Rectal smooth muscle tissue (tissue), 1 donor: ENCODE measurements around the gene LMTK3.
A peak's percentile ranks its signal among the peaks of the same experiment; 100 is the strongest.

Experiments
- H3K27ac ChIP-seq: one replicate; pipeline ENCODE4 v1.7.0; 2013; ENCODE audit warnings: low read depth, low read length, inconsistent platforms
- H3K27me3 ChIP-seq: one replicate; pipeline ENCODE4 v1.7.0; 2013; ENCODE audit warnings: low read length; ENCODE audit not compliant: control insufficient read depth, insufficient read depth
- H3K36me3 ChIP-seq: one replicate; pipeline ENCODE4 v1.7.0; 2013; ENCODE audit warnings: low read length; ENCODE audit not compliant: control insufficient read depth, insufficient read depth
- H3K4me1 ChIP-seq: one replicate; pipeline ENCODE4 v1.7.0; 2013; ENCODE audit warnings: low read length; ENCODE audit not compliant: control insufficient read depth, insufficient read depth
- H3K4me3 ChIP-seq: one replicate; pipeline ENCODE4 v1.7.0; 2013; ENCODE audit warnings: low read length
- H3K9ac ChIP-seq: one replicate; pipeline ENCODE4 v1.7.0; 2013; ENCODE audit warnings: low read length

LMTK3 gene

DNA sequence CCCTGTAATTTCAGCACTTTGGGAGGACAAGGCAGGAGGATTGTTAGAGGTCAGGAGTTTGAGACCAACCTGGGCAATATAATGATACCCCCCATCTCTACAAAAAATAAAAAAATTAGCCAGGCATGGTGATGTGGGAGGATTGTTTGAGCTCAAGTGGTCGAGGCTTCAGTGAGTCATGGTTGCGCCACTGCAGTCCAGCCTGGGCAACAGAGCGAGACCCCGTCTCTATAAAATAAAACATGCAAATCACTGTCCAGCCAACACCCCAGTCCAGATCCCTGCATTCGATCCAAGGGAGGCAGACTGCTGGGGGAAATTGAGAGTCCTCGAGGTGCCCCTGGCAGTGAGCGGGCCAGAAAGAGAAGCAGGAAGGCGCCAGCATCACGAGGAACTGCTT, 35.5 kb downstream of the LMTK3 start:
- Histone ChIP-seq H3K36me3 (peaks cover 48% of the 10 kb centered on the region), H3K4me3 (no peak overlapping the region), H3K27ac (no peak overlapping the region), H3K9ac (no peak overlapping the region), H3K27me3 (no peaks in the 10 kb centered on the region), H3K4me1 (peaks cover 3% of the 10 kb centered on the region)

DNA sequence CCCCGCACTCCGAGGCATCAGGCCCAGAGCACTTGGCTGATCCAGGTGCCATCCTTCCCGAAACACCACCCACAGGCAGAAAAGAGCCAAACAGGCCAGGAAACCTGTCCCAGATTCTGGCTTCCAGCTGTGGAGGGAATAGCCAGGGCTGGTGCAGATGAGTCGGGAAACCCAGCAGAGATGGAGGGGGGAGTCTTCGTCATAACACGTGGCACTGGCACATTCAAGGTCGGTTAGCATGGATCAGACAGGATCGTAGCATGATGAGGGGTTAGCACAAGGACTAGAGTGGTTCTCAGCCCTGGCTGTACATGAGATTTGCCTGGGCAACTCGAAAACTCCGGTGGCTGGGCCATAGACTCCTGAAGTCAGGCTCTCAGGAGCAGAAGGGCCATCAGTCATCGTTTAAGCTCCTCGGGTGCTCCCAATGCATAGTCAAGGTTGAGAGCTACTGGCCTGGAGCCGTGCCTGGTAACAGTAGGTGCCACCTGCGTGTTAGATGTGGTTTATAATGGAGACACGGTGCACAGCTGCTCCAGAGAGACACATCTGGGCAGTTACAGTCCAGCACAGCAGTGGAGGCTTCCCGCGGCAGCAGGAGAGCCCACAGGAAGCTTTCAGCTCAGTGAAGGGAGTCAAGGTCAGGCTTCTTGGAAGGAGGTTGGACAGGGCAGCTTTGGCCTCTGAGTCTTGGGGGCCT, 36.1 kb downstream of the LMTK3 start:
- Histone ChIP-seq H3K27me3 (no peaks in the 10 kb centered on the region), H3K4me1 (peaks cover 3% of the 10 kb centered on the region), H3K4me3 (no peak overlapping the region), H3K9ac (no peak overlapping the region), H3K36me3 (peaks cover 53% of the 10 kb centered on the region), H3K27ac (no peak overlapping the region)

GRCh38 chr19:48474084-48474592, 37.5 kb downstream of the LMTK3 start:
- Histone ChIP-seq H3K4me3 (no peak overlapping the region), H3K27me3 (no peaks in the 10 kb centered on the region), H3K9ac (no peak overlapping the region), H3K27ac (no peak overlapping the region), H3K4me1 (peaks cover 9% of the 10 kb centered on the region), H3K36me3 (peaks cover 54% of the 10 kb centered on the region)

GRCh38 chr19:48473161-48473966, 38.3 kb downstream of the LMTK3 start:
- Histone ChIP-seq H3K27ac (no peak overlapping the region), H3K36me3 (peaks cover 53% of the 10 kb centered on the region), H3K27me3 (no peaks in the 10 kb centered on the region), H3K4me3 (no peak overlapping the region), H3K9ac (peak overlapping the region; percentile 16), H3K4me1 (peaks cover 9% of the 10 kb centered on the region)

DNA sequence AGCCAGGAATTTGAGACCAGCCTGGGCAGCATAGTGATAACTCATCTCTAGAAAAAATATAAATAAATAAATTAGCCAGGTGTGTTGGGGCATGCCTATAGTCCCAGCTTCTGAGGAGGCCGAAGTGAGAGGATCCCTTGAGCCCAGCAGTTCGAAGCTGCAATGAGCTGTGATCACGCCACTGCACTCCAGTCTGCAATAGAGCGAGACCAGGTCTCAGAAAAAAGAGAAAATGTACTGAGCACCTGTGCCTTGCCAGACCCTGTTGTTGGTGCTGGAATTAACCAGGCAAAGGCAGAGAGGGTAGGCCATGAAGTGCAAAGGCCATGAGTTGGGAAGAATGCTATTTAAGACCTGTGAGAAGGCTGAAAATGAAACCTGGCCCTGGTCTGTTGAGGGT, 39.8 kb downstream of the LMTK3 start:
- Histone ChIP-seq H3K36me3 (peaks cover 45% of the 10 kb centered on the region), H3K4me1 (peaks cover 9% of the 10 kb centered on the region), H3K27ac (no peak overlapping the region), H3K9ac (no peak overlapping the region), H3K27me3 (no peaks in the 10 kb centered on the region), H3K4me3 (no peak overlapping the region)

- Histone ChIP-seq H3K4me1 (peaks cover 9% of the 10 kb centered on the region), H3K27me3 (no peaks in the 10 kb centered on the region), H3K9ac (no peak overlapping the region), H3K4me3 (no peak overlapping the region), H3K27ac (no peak overlapping the region), H3K36me3 (peaks cover 39% of the 10 kb centered on the region)
These were observed 40.8 kb downstream of the LMTK3 start for GRCh38 chr19:48470856-48471255.

DNA sequence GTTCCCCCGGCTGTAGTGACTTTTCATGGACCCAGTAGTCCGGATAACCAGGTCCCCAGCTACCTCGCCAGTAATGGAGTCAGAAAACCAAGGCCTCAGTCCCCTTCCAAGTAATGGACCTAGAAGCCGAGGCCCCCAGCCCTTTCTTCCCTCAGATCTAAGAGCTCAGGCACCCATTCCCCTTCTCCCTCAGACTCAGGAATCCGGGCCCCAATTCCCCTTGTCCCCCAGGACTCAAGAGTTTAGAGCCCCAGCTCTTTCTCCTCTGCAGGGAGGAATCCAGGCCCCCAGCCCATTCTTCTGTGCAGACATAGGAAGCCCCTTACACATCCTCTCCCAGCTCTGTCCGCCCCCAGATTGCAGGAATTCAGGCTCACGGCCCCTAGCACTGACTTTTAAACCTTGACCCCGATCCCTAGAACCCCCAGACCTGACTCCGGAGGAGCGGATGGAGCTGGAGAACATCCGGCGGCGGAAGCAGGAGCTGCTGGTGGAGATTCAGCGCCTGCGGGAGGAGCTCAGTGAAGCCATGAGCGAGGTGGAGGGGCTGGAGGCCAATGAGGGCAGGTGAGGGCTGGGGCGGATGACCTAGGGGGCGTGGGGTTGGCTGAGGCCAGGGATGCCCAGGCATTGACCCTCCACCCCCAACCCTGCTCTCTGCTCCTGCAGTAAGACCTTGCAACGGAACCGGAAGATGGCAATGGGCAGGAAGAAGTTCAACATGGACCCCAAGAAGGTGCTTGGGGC, 41.5 kb downstream of the LMTK3 start:
- H3K36me3 ChIP-seq = peaks cover 33% of the 10 kb centered on the region
- H3K4me3 ChIP-seq = peak overlapping the region; percentile 80
- no peaks in the 10 kb centered on the region for H3K27me3 ChIP-seq
- peaks cover 9% of the 10 kb centered on the region for H3K4me1 ChIP-seq
- no peak overlapping the region for H3K27ac ChIP-seq
- peak overlapping the region; percentile 4 for H3K9ac ChIP-seq

DNA sequence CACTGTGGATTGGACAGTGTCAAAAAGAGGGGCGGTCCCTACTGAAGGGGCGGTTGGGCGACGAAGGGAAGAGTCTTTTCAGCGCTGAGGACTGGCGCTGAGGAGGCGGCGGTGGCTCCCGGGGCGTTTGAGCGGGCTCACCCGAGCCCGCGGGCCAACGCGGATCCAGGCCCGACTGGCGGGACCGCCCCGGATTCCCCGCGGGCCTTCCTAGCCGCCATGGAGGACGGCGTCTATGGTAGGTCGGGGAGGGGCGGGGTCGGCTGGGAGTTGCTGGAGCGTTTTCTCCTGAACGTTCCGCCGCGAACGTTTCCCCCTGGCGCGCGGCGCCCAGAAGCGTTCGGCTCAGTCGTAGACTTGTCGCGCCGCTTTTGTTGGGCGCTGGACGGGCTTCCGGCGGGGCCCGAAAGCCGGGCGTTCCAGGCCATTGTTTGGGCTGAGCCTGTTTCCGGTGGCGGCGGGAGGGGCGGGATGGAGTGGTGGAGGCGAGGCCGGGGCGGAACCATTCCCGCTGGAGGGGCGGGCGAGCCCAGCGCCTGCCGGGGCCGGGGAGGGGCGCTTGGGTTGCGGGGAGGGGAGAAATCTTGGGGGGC, 42.2 kb downstream of the LMTK3 start, which contains the start of gene CYTH2:
Gene CYTH2, plus strand, starts transcription at position 81 of the 593 bp plus-strand sequence. Its CDS starts 139 bp downstream, at position 220.
- no peaks in the 10 kb centered on the region for H3K27me3 ChIP-seq
- H3K4me3 ChIP-seq = peak within 1 kb of the TSS; percentile 86
- H3K27ac ChIP-seq = peak within 1 kb of the TSS; percentile 98
- H3K36me3 ChIP-seq = peaks cover 27% of the 10 kb centered on the region
- H3K4me1 ChIP-seq = peaks cover 9% of the 10 kb centered on the region
- H3K9ac ChIP-seq = peak within 1 kb of the TSS; percentile 87

DNA sequence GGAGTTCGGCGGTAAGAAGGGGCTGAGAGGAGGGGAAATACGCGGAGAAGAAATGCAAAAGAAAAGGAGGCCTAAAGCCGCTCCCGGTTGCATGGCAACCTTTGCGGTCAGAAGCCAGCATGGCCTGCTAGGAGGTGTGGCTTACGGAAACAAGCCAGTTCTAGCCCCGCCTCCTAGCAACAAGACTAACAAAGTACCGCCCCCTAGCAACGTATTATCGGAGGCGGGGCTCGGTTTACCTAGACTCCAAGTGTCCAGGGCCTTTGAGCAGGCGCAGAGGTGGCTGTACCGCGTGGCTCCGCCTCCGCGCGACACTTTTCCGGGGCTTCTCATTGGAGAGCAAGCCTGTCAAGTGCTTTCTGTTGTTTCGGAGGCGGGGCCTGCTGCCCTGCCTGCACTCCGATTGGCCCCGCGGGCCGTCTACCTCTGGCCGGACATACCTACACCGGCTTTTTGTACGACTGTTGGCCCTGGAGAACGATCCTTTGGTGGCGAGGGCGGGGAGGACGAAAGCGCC, 42.8 kb downstream of the LMTK3 start:
- H3K27ac ChIP-seq = peak overlapping the region; percentile 98
- H3K36me3 ChIP-seq = peaks cover 21% of the 10 kb centered on the region
- peak overlapping the region; percentile 32 for H3K9ac ChIP-seq
- peaks cover 9% of the 10 kb centered on the region for H3K4me1 ChIP-seq
- peak overlapping the region; percentile 86 for H3K4me3 ChIP-seq
- H3K27me3 ChIP-seq = no peaks in the 10 kb centered on the region

DNA sequence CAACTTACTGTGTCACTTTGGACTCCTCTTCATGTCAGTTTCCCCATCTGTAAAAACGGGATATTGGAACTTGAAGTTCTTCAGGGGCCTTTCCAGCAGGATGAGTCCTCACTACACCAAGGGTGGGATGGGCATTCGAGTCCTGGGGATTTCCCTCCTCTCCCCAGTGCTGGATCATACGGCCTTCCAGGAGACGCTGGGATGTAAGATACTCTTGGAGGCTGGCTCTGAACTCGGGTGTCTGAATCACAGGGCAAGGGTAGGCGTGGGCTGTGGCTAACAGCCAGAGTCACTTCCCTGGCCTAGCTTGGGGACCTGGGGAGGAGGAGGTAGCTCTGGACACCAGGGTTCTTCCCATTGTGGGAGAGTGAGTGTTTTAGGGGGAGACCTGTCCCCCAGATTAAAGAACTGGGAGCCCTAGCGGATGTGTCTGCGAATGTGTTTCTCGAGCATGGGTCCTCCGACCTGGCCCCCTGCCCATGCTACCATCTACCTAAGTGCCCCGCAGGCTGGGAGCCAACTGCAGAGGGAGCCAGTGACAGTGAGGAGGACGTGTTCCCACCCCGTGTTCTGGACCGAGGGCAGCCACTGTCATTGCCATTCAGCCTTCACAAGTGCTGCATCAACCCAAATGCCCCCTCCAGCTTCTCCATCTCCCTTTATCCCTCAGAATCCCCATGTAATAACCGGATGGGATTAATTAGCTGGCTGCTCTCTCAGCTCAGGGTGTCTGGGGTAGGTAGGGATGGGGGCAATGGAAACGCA, 44.9 kb downstream of the LMTK3 start:
- Histone ChIP-seq H3K4me1 (peaks cover 9% of the 10 kb centered on the region), H3K4me3 (no peak overlapping the region), H3K9ac (no peak overlapping the region), H3K27ac (no peak overlapping the region), H3K36me3 (peaks cover 6% of the 10 kb centered on the region), H3K27me3 (no peaks in the 10 kb centered on the region)

GRCh38 chr19:48465215-48465614, 46.4 kb downstream of the LMTK3 start:
- Histone ChIP-seq H3K9ac (no peak overlapping the region), H3K27me3 (no peaks in the 10 kb centered on the region), H3K4me3 (no peak overlapping the region), H3K36me3 (no peaks in the 10 kb centered on the region), H3K27ac (no peak overlapping the region), H3K4me1 (peaks cover 3% of the 10 kb centered on the region)
